NCI-H510A treated with DMSO at 0.1 percent for 48 hours (cell line): ENCODE results near the gene NPY5R.

Experiments
- DNase-seq: peaks from one replicate; lab custom pipeline; 2025; lab: John Stamatoyannopoulos, UW

Gene NPY5R

DNA sequence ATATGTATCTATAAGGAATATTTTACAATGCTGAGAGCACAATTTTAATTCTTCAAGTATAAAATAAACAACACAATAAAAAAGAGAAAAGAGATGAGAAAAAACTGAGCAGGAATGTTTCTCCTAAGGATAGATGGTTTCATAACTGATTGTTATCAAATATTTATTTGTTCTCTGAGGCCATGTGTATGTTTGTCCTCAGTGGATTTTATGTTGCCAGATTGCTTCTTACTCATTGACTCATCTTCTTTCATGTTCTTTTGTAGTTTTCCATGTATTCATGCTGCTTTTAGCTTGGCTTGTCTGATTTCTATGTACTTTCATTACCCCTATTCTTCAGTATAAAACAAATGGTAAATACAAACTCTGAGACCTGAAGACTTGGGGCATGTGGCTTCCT, 41.2 kb downstream of the NPY5R start:
- DNase-seq, result no peak

- no peak for DNase-seq
Observed at GRCh38 chr4:163385466-163385865, 41.8 kb downstream of the NPY5R start.

DNA sequence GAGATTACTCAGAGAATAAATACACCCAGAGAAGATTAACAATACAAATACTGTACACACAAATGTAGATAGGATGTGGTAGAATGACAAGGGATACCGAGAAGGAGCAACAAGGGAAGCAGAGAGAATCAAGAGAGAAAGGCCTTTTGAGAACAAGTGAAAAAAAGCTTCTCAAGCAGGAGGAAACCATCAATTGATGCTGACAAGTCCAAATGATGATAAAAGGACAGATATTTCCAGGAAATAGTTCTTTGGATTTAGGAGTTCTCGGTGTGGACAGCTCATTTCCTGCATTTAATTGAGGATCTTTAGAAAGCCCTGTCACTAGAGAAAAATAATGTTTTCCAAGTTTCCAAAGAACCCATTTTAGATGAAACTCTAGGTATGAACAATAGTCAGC, 48.1 kb downstream of the NPY5R start:
- no peak for DNase-seq

DNA sequence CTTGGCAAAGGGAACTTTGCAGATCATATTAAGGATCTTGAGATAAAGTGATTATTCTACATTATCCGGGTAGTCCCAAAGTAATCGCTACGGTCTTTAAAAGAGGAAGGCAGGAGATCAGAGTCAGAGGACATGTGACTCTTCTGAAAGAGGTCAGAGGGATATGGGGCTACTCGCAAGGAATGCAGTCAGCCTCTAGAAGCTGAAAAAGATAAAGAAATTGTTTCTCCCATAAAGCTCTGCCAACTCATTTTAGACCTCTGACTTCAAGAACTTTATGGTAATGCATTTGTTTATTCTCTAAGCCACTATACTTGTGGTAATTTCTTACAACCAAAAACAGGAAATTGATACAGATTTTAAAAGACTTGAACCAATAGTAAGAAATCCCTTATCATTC, 48.6 kb downstream of the NPY5R start:
- DNase-seq, result no peak

GRCh38 chr4:163393471-163393870, 49.8 kb downstream of the NPY5R start:
- no peak for DNase-seq

- no peak for DNase-seq
Observed at GRCh38 chr4:163395055-163395454, 51.4 kb downstream of the NPY5R start.

DNA sequence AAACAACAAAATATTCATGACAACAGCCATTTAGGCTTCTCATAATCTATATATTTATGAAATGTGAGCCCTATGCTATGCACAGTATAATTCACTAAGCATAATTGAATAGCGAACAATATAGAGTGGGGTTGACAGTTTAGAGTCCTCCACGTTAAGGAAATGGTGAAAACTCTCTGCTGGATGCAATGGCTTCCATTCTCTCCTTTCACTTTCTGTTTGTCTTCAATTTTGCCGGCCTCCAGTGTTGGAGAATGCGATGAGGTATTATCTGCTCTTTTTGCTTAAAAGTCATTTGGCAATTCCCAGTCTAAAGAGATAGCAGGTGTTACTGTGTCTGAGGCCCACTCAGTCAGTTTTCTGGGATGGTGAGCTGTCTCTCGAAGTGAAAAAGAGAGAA, 52.1 kb downstream of the NPY5R start:
- no peak for DNase-seq

GRCh38 chr4:163398238-163398637, 54.5 kb downstream of the NPY5R start:
- DNase-seq, result no peak

DNA sequence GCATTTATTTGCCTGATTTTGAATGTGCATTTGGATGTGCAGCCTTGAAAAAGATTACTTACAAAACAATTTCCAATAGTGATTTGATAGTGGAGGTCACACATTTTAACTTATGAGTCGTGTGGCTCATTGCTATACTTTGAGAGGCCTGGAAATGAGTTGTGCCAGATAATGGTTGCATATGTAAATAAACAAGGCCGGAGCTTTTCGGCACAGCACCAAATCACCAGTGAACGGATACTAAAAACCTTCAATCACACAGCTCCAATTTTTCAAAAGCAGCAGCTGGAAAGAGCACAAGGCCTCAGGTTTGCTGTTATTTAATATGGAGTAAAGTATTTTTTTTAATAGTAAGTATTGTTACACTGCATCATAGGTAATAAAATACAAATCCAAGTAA, 57.2 kb downstream of the NPY5R start:
- DNase-seq, result no peak
